ENCODE measurements around the gene ZNF428. TPM values are rescaled to one million over a fixed set of nuclear protein-coding genes. Genes with fewer than 3 reads are reported as not detected.
A peak's percentile ranks its signal among the peaks of the same experiment; 100 is the strongest.

ZNF428 gene
- total RNA-seq, 1 donor from 2014 or later, result 52.5 TPM

DNA sequence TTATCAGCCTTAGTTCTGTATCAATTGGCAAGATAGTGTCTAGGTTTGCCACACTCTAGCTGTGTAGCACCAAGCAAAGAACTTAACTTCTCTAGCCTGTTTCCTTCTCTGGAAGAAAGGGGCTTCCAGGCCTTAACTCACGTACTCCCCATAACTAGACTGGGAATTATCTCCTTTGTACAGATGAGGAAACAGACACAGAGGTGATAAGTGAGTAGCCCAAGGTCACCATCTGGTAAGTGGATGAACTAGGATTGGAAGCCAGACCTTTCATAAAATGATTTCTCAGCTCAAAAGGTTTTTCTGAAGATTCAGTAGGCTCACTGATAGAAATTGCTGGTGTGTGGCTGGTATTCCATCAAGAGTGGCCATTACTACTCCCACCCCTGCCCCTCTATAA is 3.1 kb downstream of the ZNF428 start:
- H3K27ac Mint-ChIP-seq (ENCODE audit: unreplicated experiment), result no peak overlapping the region
- TF ChIP-seq, protein P1, sequence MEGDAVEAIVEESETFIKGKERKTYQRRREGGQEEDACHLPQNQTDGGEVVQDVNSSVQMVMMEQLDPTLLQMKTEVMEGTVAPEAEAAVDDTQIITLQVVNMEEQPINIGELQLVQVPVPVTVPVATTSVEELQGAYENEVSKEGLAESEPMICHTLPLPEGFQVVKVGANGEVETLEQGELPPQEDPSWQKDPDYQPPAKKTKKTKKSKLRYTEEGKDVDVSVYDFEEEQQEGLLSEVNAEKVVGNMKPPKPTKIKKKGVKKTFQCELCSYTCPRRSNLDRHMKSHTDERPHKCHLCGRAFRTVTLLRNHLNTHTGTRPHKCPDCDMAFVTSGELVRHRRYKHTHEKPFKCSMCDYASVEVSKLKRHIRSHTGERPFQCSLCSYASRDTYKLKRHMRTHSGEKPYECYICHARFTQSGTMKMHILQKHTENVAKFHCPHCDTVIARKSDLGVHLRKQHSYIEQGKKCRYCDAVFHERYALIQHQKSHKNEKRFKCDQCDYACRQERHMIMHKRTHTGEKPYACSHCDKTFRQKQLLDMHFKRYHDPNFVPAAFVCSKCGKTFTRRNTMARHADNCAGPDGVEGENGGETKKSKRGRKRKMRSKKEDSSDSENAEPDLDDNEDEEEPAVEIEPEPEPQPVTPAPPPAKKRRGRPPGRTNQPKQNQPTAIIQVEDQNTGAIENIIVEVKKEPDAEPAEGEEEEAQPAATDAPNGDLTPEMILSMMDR (IDR thresholded peaks at IDR 0.05), result no peak
- no peaks in the 10 kb centered on the region for H3K9me3 Mint-ChIP-seq (ENCODE audit: low read depth)
- peaks cover 20% of the 10 kb centered on the region for H3K36me3 Mint-ChIP-seq (ENCODE audit: low read depth)
- DNase-seq (ENCODE audit: low spot score), result no peak
- H3K4me1 Mint-ChIP-seq (ENCODE audit: low read depth), result peaks cover 25% of the 10 kb centered on the region
- no peaks in the 10 kb centered on the region for H3K27me3 Mint-ChIP-seq (ENCODE audit: low read depth)
- no peak overlapping the region for H3K4me3 Mint-ChIP-seq (ENCODE audit: unreplicated experiment)

DNA sequence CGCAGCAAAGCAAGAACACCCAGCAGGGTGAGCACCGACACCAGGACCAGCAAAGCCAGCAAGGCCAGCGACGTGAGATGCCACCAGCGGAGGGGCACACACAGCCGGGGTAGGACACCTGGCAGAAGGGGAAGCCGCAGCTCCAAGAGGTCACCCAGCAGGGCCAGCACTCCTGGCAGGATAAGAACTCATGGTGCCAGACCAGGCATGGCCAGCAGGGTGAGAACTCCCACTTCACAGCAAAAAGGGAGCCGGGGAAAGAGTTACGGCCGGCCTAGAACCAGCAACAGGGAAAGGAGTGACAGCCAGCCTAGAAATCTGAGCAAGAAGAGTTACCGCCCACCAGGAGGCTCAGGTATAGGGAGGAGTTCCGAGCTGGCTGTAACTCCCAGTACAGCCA is 7.1 kb downstream of the ZNF428 start:
- Mint-ChIP-seq H3K27me3 (ENCODE audit: low read depth) (no peaks in the 10 kb centered on the region), H3K27ac (ENCODE audit: unreplicated experiment) (no peak overlapping the region), H3K4me3 (ENCODE audit: unreplicated experiment) (no peak overlapping the region), H3K4me1 (ENCODE audit: low read depth) (peaks cover 14% of the 10 kb centered on the region), H3K9me3 (ENCODE audit: low read depth) (no peaks in the 10 kb centered on the region), H3K36me3 (ENCODE audit: low read depth) (peaks cover 22% of the 10 kb centered on the region)
- TF ChIP-seq, protein P1 (IDR thresholded peaks at IDR 0.05), result no peak
- DNase-seq (ENCODE audit: low spot score), result no peak

DNA sequence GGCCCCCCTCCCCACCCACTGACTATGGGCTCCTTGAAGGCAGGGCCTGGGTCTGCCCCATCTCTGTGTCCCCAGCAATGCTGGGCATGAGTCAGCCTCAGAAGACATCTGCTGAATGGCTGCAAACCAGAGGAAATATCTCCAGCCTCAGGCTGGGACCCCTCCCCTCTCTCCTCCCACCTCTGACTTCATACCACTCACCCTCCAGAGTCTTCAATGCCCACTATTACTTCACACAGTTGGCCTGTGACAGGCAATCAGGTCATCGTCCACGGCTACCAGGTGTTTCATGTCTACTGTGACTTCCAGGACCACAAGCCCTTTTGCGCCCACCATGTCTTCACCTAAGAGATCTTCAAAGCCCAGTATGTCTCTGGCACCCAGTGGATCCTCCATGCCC is 7.6 kb downstream of the ZNF428 start, which contains the start of gene SRRM5:
Gene SRRM5, plus strand, starts transcription at position 301 of the 400 bp plus-strand sequence. Its CDS starts 34 bp downstream, at position 335.
- Mint-ChIP-seq H3K9me3 (ENCODE audit: low read depth) (no peaks in the 10 kb centered on the region), H3K36me3 (ENCODE audit: low read depth) (peaks cover 24% of the 10 kb centered on the region), H3K27ac (ENCODE audit: unreplicated experiment) (peak within 1 kb of the TSS; percentile 81), H3K4me1 (ENCODE audit: low read depth) (peaks cover 12% of the 10 kb centered on the region), H3K27me3 (ENCODE audit: low read depth) (no peaks in the 10 kb centered on the region), H3K4me3 (ENCODE audit: unreplicated experiment) (no peak within 1 kb of the TSS)
- no peak for DNase-seq (ENCODE audit: low spot score)
- TF ChIP-seq, protein P1 (IDR thresholded peaks at IDR 0.05), result no peak

DNA sequence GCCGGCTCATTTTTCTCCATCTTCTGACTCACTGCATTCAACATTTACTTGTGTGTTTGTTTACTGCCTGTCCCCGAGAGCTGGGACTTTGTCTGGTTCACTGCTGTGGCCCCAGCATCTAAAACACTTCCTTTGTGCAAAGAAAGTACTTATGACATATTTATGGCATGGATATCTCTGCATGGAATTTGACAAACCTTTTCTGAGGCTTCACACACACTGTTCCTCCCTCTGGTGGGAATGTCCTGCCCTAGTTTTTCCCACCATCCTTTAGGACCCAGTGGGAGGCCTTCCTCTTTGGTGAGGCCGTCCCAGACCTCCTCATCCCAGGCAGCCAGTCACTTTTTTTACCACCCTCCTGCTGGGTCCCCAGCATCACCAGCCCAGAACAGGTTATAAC is 8.9 kb downstream of the ZNF428 start:
- TF ChIP-seq, protein P1 (IDR thresholded peaks at IDR 0.05), result no peak
- no peaks in the 10 kb centered on the region for H3K27me3 Mint-ChIP-seq (ENCODE audit: low read depth)

DNA sequence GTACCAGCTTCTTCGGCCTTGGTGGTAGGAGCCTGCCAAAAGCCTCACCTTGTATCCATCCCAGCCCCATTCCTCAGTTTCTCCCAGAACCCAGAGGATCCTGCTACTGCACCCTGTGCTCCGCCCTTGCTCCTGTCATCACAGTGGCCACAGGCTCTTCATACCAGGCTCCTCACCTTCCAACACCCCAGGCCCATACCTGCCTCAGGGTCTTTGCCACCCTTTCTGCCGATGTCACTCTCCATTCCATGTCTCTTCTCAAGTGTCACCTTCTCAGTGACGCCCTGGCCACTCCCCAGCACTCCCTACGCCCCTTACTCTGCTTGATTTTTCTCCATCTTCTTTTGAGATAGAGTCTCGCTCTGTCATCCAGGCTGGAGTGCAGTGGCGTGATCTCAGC is 9.6 kb downstream of the ZNF428 start:
- Mint-ChIP-seq H3K4me3 (ENCODE audit: unreplicated experiment) (no peak overlapping the region), H3K27me3 (ENCODE audit: low read depth) (no peaks in the 10 kb centered on the region), H3K4me1 (ENCODE audit: low read depth) (peaks cover 8% of the 10 kb centered on the region), H3K36me3 (ENCODE audit: low read depth) (peaks cover 24% of the 10 kb centered on the region), H3K9me3 (ENCODE audit: low read depth) (no peaks in the 10 kb centered on the region), H3K27ac (ENCODE audit: unreplicated experiment) (peak overlapping the region; percentile 29)
- TF ChIP-seq, protein P1 (IDR thresholded peaks at IDR 0.05), result no peak
- DNase-seq (ENCODE audit: low spot score), result no peak

More for the DNA sequence above, 8.9 kb downstream of the ZNF428 start:
- H3K4me3 Mint-ChIP-seq (ENCODE audit: unreplicated experiment), result no peak overlapping the region
- H3K4me1 Mint-ChIP-seq (ENCODE audit: low read depth), result peaks cover 8% of the 10 kb centered on the region
- no peaks in the 10 kb centered on the region for H3K9me3 Mint-ChIP-seq (ENCODE audit: low read depth)
- H3K36me3 Mint-ChIP-seq (ENCODE audit: low read depth), result peaks cover 24% of the 10 kb centered on the region
- peak overlapping the region; percentile 81 for H3K27ac Mint-ChIP-seq (ENCODE audit: unreplicated experiment)
- no peak for DNase-seq (ENCODE audit: low spot score)

Measured in chondrocyte (in vitro differentiated cells).